Measurements from ENCODE around the gene CFAP99.

- no peak for TF ChIP-seq ETS1 (IDR thresholded peaks at IDR 0.05)
- TF ChIP-seq REST (IDR thresholded peaks at IDR 0.05; ENCODE audit: unreplicated experiment) = no peak
Measured at GRCh38 chr4:2482693-2483092, 63.9 kb downstream of the CFAP99 start.

Measured in GM23338 (cell line).